Tibial nerve (tissue), 4 donors: ENCODE measurements around the gene LMX1A. TPM values are rescaled to one million over a fixed set of nuclear protein-coding genes. Genes with fewer than 3 reads are reported as not detected.

Experiments
- DNase-seq, 2 donors: peaks; one replicate each; pipeline ENCODE4 v3.0.0-alpha.2; 2019; ENCODE audit warnings: low spot score in 2 of 2
- H3K27ac ChIP-seq, 4 donors: fragments of 200-600 bp; sonication (generic) in 3 of 4; one replicate each; pipeline ENCODE4 v1.5.1; 2017 to 2019; ENCODE audit warnings: mild to moderate bottlenecking in 1 of 4
- H3K27me3 ChIP-seq, 2 donors: fragments of 200-600 bp; sonication (generic) in 1 of 2; one replicate each; pipeline versions ENCODE4 v1.5.1 to v1.6.0; 2017 to 2019
- H3K36me3 ChIP-seq, 3 donors: fragments of 200-600 bp; sonication (generic); one replicate each; pipeline ENCODE4 v1.5.1; 2018 to 2019
- H3K4me1 ChIP-seq, 4 donors: fragments of 200-600 bp; sonication (generic) in 3 of 4; one replicate each; pipeline ENCODE4 v1.5.1; 2017 to 2019
- H3K4me3 ChIP-seq, 4 donors: fragments of 200-600 bp; sonication (generic) in 3 of 4; one replicate each; pipeline ENCODE4 v1.5.1; 2017 to 2019; ENCODE audit warnings: mild to moderate bottlenecking in 1 of 4, moderate library complexity in 1 of 4
- H3K9me3 ChIP-seq, 4 donors: fragments of 200-600 bp; sonication (generic) in 3 of 4; one replicate each; pipeline ENCODE4 v1.5.1; 2017 to 2019
- CTCF ChIP-seq, 5 experiments: fragments of 200-600 bp in 3 of 5; fragments of 450-650 bp in 2 of 5; sonication (generic) in 3 of 5; IDR thresholded peaks; one replicate each; pipeline ENCODE4 v1.5.1; 2016 to 2019; ENCODE audit warnings: antibody characterized with exemption in 5 of 5, mild to moderate bottlenecking in 3 of 5, moderate library complexity in 2 of 5
- EP300 ChIP-seq, 2 donors: sonication (generic); formaldehyde crosslinking; IDR thresholded peaks; one replicate each; pipeline ENCODE4 v1.6.1; 2017; ENCODE audit warnings: antibody characterized with exemption in 2 of 2, mild to moderate bottlenecking in 1 of 2
- POLR2A ChIP-seq, 2 donors: fragments of 450-650 bp; IDR thresholded peaks; one replicate each; pipeline ENCODE4 v1.6.1; 2017; ENCODE audit warnings: antibody characterized with exemption in 2 of 2, mild to moderate bottlenecking in 2 of 2, moderate library complexity in 2 of 2
- WGBS, 2 donors: methylation state at CpG; one replicate each; pipeline ENCODE4 v1.1.5; 2018; 5-methylcytosine and 5-hydroxymethylcytosine counted together
- total RNA-seq, 4 donors: library from RNA; depleted of rRNA; stranded (reverse); fragments of >200 nt; gene quantifications; one replicate each; pipeline ENCODE4 v1.1.0, GENCODE V29; 2016

Gene LMX1A
- total RNA-seq, 4 donors from 2014 or later, result 0.84 TPM; not detected in 3

GRCh38 chr1:165234149-165234548 lies 122.4 kb downstream of the LMX1A start:
- H3K4me1 ChIP-seq, result peaks cover 0 to 13% (median 0%) of the 10 kb centered on the region in 4 donors
- no peak for TF ChIP-seq CTCF (IDR thresholded peaks at IDR 0.05)
- no peak for TF ChIP-seq POLR2A (IDR thresholded peaks at IDR 0.05)
- TF ChIP-seq EP300 (IDR thresholded peaks at IDR 0.05), result no peak
- H3K36me3 ChIP-seq, result no peaks in the 10 kb centered on the region
- 84 to 93% methylated on average over 4 of the region's 4 CpGs for WGBS, 2 donors
- peaks cover 0 to 49% of the 10 kb centered on the region in 2 donors for H3K27me3 ChIP-seq
- H3K27ac ChIP-seq, result no peak overlapping the region
- DNase-seq, result no peak
- H3K4me3 ChIP-seq, result no peak overlapping the region
- no peaks in the 10 kb centered on the region for H3K9me3 ChIP-seq

GRCh38 chr1:165228676-165229075 lies 127.8 kb downstream of the LMX1A start:
- Histone ChIP-seq H3K9me3 (no peaks in the 10 kb centered on the region), H3K27ac (no peak overlapping the region), H3K4me3 (no peak overlapping the region), H3K36me3 (no peaks in the 10 kb centered on the region), H3K27me3 (peaks cover 0 to 12% of the 10 kb centered on the region in 2 donors), H3K4me1 (no peaks in the 10 kb centered on the region)
- WGBS, 2 donors, result 10 to 15% methylated on average over 2 of the region's 2 CpGs
- TF ChIP-seq CTCF (IDR thresholded peaks at IDR 0.05) (no peak), EP300 (IDR thresholded peaks at IDR 0.05) (no peak), POLR2A (IDR thresholded peaks at IDR 0.05) (no peak)
- no peak for DNase-seq

GRCh38 chr1:165228111-165228655 lies 128.3 kb downstream of the LMX1A start:
- H3K27me3 ChIP-seq, result peaks cover 0 to 7% of the 10 kb centered on the region in 2 donors
- 57 to 63% methylated on average over 2 of the region's 2 CpGs for WGBS, 2 donors
- no peaks in the 10 kb centered on the region for H3K9me3 ChIP-seq
- TF ChIP-seq CTCF (IDR thresholded peaks at IDR 0.05) (no peak), EP300 (IDR thresholded peaks at IDR 0.05) (no peak), POLR2A (IDR thresholded peaks at IDR 0.05) (no peak)
- no peak for DNase-seq
- no peaks in the 10 kb centered on the region for H3K4me1 ChIP-seq
- H3K27ac ChIP-seq, result no peak overlapping the region
- H3K4me3 ChIP-seq, result no peak overlapping the region
- H3K36me3 ChIP-seq, result no peaks in the 10 kb centered on the region

- Histone ChIP-seq H3K4me3 (no peak overlapping the region), H3K27ac (no peak overlapping the region), H3K36me3 (no peaks in the 10 kb centered on the region), H3K9me3 (no peaks in the 10 kb centered on the region), H3K4me1 (no peaks in the 10 kb centered on the region), H3K27me3 (no peaks in the 10 kb centered on the region)
- no peak for TF ChIP-seq CTCF (IDR thresholded peaks at IDR 0.05)
- TF ChIP-seq POLR2A (IDR thresholded peaks at IDR 0.05), result no peak
- TF ChIP-seq EP300 (IDR thresholded peaks at IDR 0.05), result no peak
- DNase-seq, result no peak
- 81 to 85% methylated on average over 2 of the region's 2 CpGs for WGBS, 2 donors
These were observed 130.2 kb downstream of the LMX1A start for GRCh38 chr1:165226326-165226725.

GRCh38 chr1:165225650-165226049 lies 130.9 kb downstream of the LMX1A start:
- H3K36me3 ChIP-seq, result no peaks in the 10 kb centered on the region
- TF ChIP-seq POLR2A (IDR thresholded peaks at IDR 0.05) (no peak), EP300 (IDR thresholded peaks at IDR 0.05) (no peak), CTCF (IDR thresholded peaks at IDR 0.05) (no peak)

More at GRCh38 chr1:165225650-165226049, 130.9 kb downstream of the LMX1A start:
- Histone ChIP-seq H3K9me3 (no peaks in the 10 kb centered on the region), H3K27ac (no peak overlapping the region), H3K27me3 (no peaks in the 10 kb centered on the region), H3K4me1 (no peaks in the 10 kb centered on the region), H3K4me3 (no peak overlapping the region)
- no peak for DNase-seq
- WGBS, 2 donors, result 81 to 93% methylated on average over 1 of the region's 1 CpG
